Breast epithelium (tissue), 3 donors: ENCODE measurements around the gene OR4C45.

Source experiments
- POLR2A ChIP-seq: fragments of 450-650 bp; IDR thresholded peaks from one replicate; pipeline ENCODE4 v1.6.1; 2016; ENCODE audit warnings: antibody characterized with exemption, mild to moderate bottlenecking, moderate library complexity
- POLR2AphosphoS5 ChIP-seq, 3 donors: sonication (generic); formaldehyde crosslinking; IDR thresholded peaks; one replicate each; pipeline ENCODE4 v1.6.1; 2017; ENCODE audit warnings: antibody characterized with exemption in 3 of 3
- TF ChIP-seq, protein P1 (sequence below), 3 donors: fragments of 450-650 bp; IDR thresholded peaks; one replicate each; pipeline ENCODE4 v1.5.1; 2016 to 2017; ENCODE audit warnings: antibody characterized with exemption in 3 of 3, mild to moderate bottlenecking in 3 of 3, moderate library complexity in 3 of 3

GRCh38 chr11:50071584-50072225 lies 39.0 kb downstream of the OR4C45 start:
- TF ChIP-seq, protein P1, sequence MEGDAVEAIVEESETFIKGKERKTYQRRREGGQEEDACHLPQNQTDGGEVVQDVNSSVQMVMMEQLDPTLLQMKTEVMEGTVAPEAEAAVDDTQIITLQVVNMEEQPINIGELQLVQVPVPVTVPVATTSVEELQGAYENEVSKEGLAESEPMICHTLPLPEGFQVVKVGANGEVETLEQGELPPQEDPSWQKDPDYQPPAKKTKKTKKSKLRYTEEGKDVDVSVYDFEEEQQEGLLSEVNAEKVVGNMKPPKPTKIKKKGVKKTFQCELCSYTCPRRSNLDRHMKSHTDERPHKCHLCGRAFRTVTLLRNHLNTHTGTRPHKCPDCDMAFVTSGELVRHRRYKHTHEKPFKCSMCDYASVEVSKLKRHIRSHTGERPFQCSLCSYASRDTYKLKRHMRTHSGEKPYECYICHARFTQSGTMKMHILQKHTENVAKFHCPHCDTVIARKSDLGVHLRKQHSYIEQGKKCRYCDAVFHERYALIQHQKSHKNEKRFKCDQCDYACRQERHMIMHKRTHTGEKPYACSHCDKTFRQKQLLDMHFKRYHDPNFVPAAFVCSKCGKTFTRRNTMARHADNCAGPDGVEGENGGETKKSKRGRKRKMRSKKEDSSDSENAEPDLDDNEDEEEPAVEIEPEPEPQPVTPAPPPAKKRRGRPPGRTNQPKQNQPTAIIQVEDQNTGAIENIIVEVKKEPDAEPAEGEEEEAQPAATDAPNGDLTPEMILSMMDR (IDR thresholded peaks at IDR 0.05), result no peak
- TF ChIP-seq POLR2A, result no peak
- TF ChIP-seq POLR2AphosphoS5 (IDR thresholded peaks at IDR 0.05), result no peak
